Activated CD4-positive, alpha-beta T cell treated with anti-CD3 and anti-CD28 coated beads, Interleukin-2, amount 50 U/mL, for 48 hours (primary cell): ENCODE measurements around the gene RAPGEF4.
"Not testable (repeated sequence)": the region's sequence is repeated elsewhere in the genome, so short reads cannot be mapped to it uniquely, and the experiment has no call there.

ENCODE experiments used
- DNase-seq, 2 experiments: peaks; one replicate each; pipeline ENCODE4 v3.0.0-alpha.2; 2020

RAPGEF4 gene

GRCh38 chr2:172726172-172726735 is 9.4 kb upstream of the RAPGEF4 start:
- DNase-seq, result no peak

GRCh38 chr2:172730411-172730810 is 5.2 kb upstream of the RAPGEF4 start:
- DNase-seq, result no peak

GRCh38 chr2:172734711-172735581 is 699 bp upstream of the RAPGEF4 start:
- peak; percentile 20 to 37 for DNase-seq

GRCh38 chr2:172736424-172737174 is 954 bp downstream of the RAPGEF4 start:
- no peak for DNase-seq

GRCh38 chr2:172739661-172740266 is 4.1 kb downstream of the RAPGEF4 start:
- no peak for DNase-seq

GRCh38 chr2:172740856-172741255 is 5.2 kb downstream of the RAPGEF4 start:
- no peak for DNase-seq

- no peak for DNase-seq
These were observed 7.4 kb downstream of the RAPGEF4 start for GRCh38 chr2:172742931-172743540.

- no peak for DNase-seq
These were observed 8.3 kb downstream of the RAPGEF4 start for GRCh38 chr2:172743898-172744297.

GRCh38 chr2:172745636-172746035 is 10.0 kb downstream of the RAPGEF4 start:
- DNase-seq, result no peak

GRCh38 chr2:172748543-172748942 is 12.9 kb downstream of the RAPGEF4 start:
- DNase-seq, result not testable (repeated sequence)

GRCh38 chr2:172749388-172749787 is 13.7 kb downstream of the RAPGEF4 start:
- no peak for DNase-seq

- DNase-seq, result no peak
These were observed 15.9 kb downstream of the RAPGEF4 start for GRCh38 chr2:172751564-172751963.

GRCh38 chr2:172753610-172754009 is 18.0 kb downstream of the RAPGEF4 start:
- DNase-seq, result no peak

GRCh38 chr2:172759441-172759840 is 23.8 kb downstream of the RAPGEF4 start:
- DNase-seq, result no peak

- no peak for DNase-seq
These were observed 25.7 kb downstream of the RAPGEF4 start for GRCh38 chr2:172761306-172761705.

- DNase-seq, result no peak
These were observed 26.9 kb downstream of the RAPGEF4 start for GRCh38 chr2:172762574-172762973.

- no peak for DNase-seq
These were observed 27.4 kb downstream of the RAPGEF4 start for GRCh38 chr2:172763079-172763478.

GRCh38 chr2:172765662-172766061 is 30.0 kb downstream of the RAPGEF4 start:
- DNase-seq, result no peak

GRCh38 chr2:172768401-172768800 is 32.8 kb downstream of the RAPGEF4 start:
- DNase-seq, result no peak

GRCh38 chr2:172769879-172770278 is 34.2 kb downstream of the RAPGEF4 start:
- no peak for DNase-seq

GRCh38 chr2:172770887-172771286 is 35.2 kb downstream of the RAPGEF4 start:
- DNase-seq, result no peak

GRCh38 chr2:172772633-172773032 is 37.0 kb downstream of the RAPGEF4 start:
- no peak for DNase-seq

GRCh38 chr2:172774302-172774701 is 38.7 kb downstream of the RAPGEF4 start:
- DNase-seq, result no peak
